Superior temporal gyrus (tissue), 1 donor: ENCODE measurements around the gene RABGAP1L.
"Not testable (repeated sequence)": the region's sequence is repeated elsewhere in the genome, so short reads cannot be mapped to it uniquely, and the experiment has no call there.

Experiments used
- DNase-seq: peaks from one replicate; pipeline ENCODE4 v3.0.0-alpha.2; 2016; ENCODE audit errors: extremely low spot score

The RABGAP1L gene

GRCh38 chr1:175036476-175036875 lies 877.2 kb downstream of the RABGAP1L start:
- DNase-seq = no peak

DNA sequence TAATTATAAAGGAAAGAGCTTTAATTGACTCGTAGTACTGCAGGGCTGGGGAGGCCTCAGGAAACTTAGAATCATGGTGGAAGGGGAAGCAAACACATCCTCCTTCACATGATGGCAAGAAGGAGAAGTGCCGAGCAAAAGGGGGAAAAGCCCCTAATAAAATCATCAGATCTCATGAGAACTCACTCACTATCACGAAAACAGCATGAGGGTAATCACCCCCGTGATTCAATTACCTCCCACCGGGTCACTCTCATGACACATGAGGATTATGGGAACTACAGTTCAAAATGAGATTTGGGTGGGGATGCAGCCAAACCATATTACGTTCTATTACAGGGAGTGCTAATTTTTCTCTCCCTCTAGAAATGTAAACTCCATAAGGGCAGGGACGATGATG lies 878.1 kb downstream of the RABGAP1L start:
- DNase-seq = no peak

DNA sequence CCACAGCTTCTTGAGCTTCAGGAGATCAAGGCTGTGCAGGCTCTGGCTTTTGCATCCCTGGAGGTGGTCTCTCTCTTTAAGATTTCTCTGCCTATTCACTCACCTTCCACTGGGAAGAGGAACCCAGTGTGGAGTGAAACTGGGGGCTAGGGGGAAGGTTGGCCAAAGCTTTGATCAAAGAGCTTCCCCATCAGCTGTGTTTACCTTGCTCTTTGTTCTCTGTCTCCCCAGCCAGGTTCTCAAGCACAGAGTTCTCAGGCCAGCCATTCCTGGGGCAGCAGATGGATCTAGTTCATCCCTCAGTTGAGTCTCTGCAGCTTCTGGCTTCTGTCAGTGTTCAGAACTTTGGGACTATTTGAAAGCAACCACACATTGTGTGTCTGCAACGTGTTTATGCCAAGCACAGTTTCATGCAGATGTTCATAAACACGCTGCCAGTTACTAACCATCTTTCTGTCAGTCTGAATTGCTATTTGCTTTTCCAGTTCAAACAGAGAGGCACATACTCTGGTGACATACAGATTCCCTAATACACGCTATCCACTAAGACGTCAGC lies 881.1 kb downstream of the RABGAP1L start:
- DNase-seq = no peak

GRCh38 chr1:175042650-175043049 lies 883.3 kb downstream of the RABGAP1L start:
- no peak for DNase-seq

DNA sequence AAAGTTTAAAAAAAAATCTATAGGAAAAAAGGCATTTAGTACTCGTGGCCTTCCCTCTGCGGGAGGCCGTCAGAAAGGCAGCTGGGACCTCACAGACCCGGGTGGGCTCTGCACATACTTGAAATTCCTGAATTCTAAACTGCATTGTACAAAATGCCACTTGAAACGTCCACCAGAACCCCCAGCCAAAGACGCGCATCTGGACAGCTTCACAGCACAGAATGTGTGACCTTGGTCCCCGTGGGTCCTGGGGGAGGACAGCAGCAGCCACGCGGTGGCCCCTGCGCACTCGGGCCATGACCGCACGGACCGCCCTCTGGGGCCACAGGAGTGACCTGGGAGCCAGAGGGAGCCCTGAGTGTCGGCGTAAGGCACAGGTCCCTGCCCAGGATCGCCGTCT lies 884.5 kb downstream of the RABGAP1L start:
- DNase-seq = no peak

- not testable (repeated sequence) for DNase-seq
Observed at GRCh38 chr1:175044591-175044990, 885.3 kb downstream of the RABGAP1L start.
